ENCODE results near the gene SFT2D2. TPM values are rescaled to one million over a fixed set of nuclear protein-coding genes. Genes with fewer than 3 reads are reported as not detected.

Gene SFT2D2
- total and polyA plus RNA-seq, 8 donors, result 1.4 to 61.3 (median 10.7) TPM

- intact Hi-C loops (cut with DNase I; ENCODE audit: low total_unique reads), result no loop called here
- Histone ChIP-seq H3K4me3 (no peak overlapping the region), H3K4me1 (peaks cover 22 to 54% (median 44%) of the 10 kb centered on the region in 4 donors), H3K27ac (no peak overlapping the region), H3K27me3 (no peaks in the 10 kb centered on the region), H3K9me3 (no peaks in the 10 kb centered on the region), H3K36me3 (peaks cover 12 to 52% (median 48%) of the 10 kb centered on the region in 4 donors)
- TF ChIP-seq EP300 (IDR thresholded peaks at IDR 0.05), result no peak
- TF ChIP-seq POLR2AphosphoS5 (IDR thresholded peaks at IDR 0.05), result no peak
- TF ChIP-seq CTCF (IDR thresholded peaks at IDR 0.05), result no peak
- TF ChIP-seq POLR2A (IDR thresholded peaks at IDR 0.05), result no peak
- no peak for DNase-seq
- 93 to 99% (median 94%) methylated on average over 4 of the region's 4 CpGs for WGBS, 5 donors
Observed at GRCh38 chr1:168229893-168230292, 4.1 kb downstream of the SFT2D2 start.

GRCh38 chr1:168230709-168231108 lies 4.9 kb downstream of the SFT2D2 start:
- TF ChIP-seq EP300 (IDR thresholded peaks at IDR 0.05) (no peak), POLR2A (IDR thresholded peaks at IDR 0.05) (no peak), CTCF (IDR thresholded peaks at IDR 0.05) (no peak), POLR2AphosphoS5 (IDR thresholded peaks at IDR 0.05) (no peak)
- no peak overlapping the region for H3K27ac ChIP-seq
- DNase-seq, result no peak
- no peak overlapping the region for H3K4me3 ChIP-seq
- no peaks in the 10 kb centered on the region for H3K9me3 ChIP-seq
- no peaks in the 10 kb centered on the region for H3K27me3 ChIP-seq
- 95 to 100% (median 97%) methylated on average over 3 of the region's 3 CpGs for WGBS, 5 donors
- intact Hi-C loops (cut with DNase I; ENCODE audit: low total_unique reads), result no loop called here
- peaks cover 12 to 60% (median 53%) of the 10 kb centered on the region in 4 donors for H3K36me3 ChIP-seq
- H3K4me1 ChIP-seq, result peaks cover 30 to 58% (median 47%) of the 10 kb centered on the region in 4 donors

GRCh38 chr1:168234846-168235547 lies 9.2 kb downstream of the SFT2D2 start:
- TF ChIP-seq POLR2AphosphoS5 (IDR thresholded peaks at IDR 0.05) (no peak), CTCF (IDR thresholded peaks at IDR 0.05) (peak in 4 of 7 experiments; percentile 24 to 43 (median 33)), POLR2A (IDR thresholded peaks at IDR 0.05) (no peak), EP300 (IDR thresholded peaks at IDR 0.05) (no peak)
- intact Hi-C loops (cut with DNase I; ENCODE audit: low total_unique reads), result no loop called here

GRCh38 chr1:168235548-168235885 lies 9.7 kb downstream of the SFT2D2 start:
- no peak for TF ChIP-seq EP300 (IDR thresholded peaks at IDR 0.05)
- TF ChIP-seq POLR2AphosphoS5 (IDR thresholded peaks at IDR 0.05), result no peak
- no peak for TF ChIP-seq POLR2A (IDR thresholded peaks at IDR 0.05)
- TF ChIP-seq CTCF (IDR thresholded peaks at IDR 0.05), result no peak
- Histone ChIP-seq H3K4me1 (peaks cover 18 to 30% (median 19%) of the 10 kb centered on the region in 4 donors), H3K27ac (peak overlapping the region in 3 of 5 donors; percentile 22 to 67 (median 42)), H3K27me3 (no peaks in the 10 kb centered on the region), H3K4me3 (no peak overlapping the region), H3K36me3 (peaks cover 27 to 98% (median 94%) of the 10 kb centered on the region in 4 donors), H3K9me3 (no peaks in the 10 kb centered on the region)
- intact Hi-C loops (cut with DNase I; ENCODE audit: low total_unique reads), result no loop called here
- no peak for DNase-seq

More at GRCh38 chr1:168234846-168235547, 9.2 kb downstream of the SFT2D2 start:
- H3K4me1 ChIP-seq, result peaks cover 18 to 35% (median 22%) of the 10 kb centered on the region in 4 donors
- peak overlapping the region in 3 of 5 donors; percentile 22 to 67 (median 42) for H3K27ac ChIP-seq
- no peaks in the 10 kb centered on the region for H3K27me3 ChIP-seq
- WGBS, 5 donors, result 91 to 95% (median 93%) methylated on average over 8 of the region's 8 CpGs
- H3K9me3 ChIP-seq, result no peaks in the 10 kb centered on the region
- peaks cover 22 to 97% (median 93%) of the 10 kb centered on the region in 4 donors for H3K36me3 ChIP-seq
- peak in 1 of 2 donors; percentile 64 for DNase-seq
- no peak overlapping the region for H3K4me3 ChIP-seq

All from stomach (tissue), 9 donors.